Loucy (cell line): ENCODE data around the gene ETS1.

ENCODE experiments used
- H2AFZ ChIP-seq: fragments of 200-600 bp; sonication (generic); 2 replicates; pipeline ENCODE4 v1.6.0; 2016; ENCODE audit warnings: antibody characterized with exemption, mild to moderate bottlenecking, low read length, moderate library complexity
- H3F3A ChIP-seq: fragments of 200-600 bp; 2 replicates; pipeline ENCODE4 v1.6.0; 2016; ENCODE audit warnings: antibody characterized with exemption, low read depth, mild to moderate bottlenecking
- H3K27me3 ChIP-seq: fragments of 200-600 bp; sonication (generic); 2 replicates; pipeline ENCODE4 v1.6.1; 2014; ENCODE audit warnings: low read length, mild to moderate bottlenecking; ENCODE audit not compliant: insufficient read depth, poor library complexity, severe bottlenecking
- H3K36me3 ChIP-seq: fragments of 200-600 bp; sonication (generic); 2 replicates; pipeline ENCODE4 v1.6.1; 2016; ENCODE audit warnings: low read length; ENCODE audit not compliant: insufficient read depth
- H3K4me1 ChIP-seq: fragments of 200-600 bp; sonication (generic); 2 replicates; pipeline ENCODE4 v1.5.1; 2014; ENCODE audit warnings: low read length, mild to moderate bottlenecking; ENCODE audit not compliant: insufficient read depth, poor library complexity, severe bottlenecking
- H3K4me2 ChIP-seq: fragments of 200-600 bp; sonication (generic); 2 replicates; pipeline ENCODE4 v1.6.0; 2014; ENCODE audit warnings: antibody characterized with exemption, low read length, low read depth, mild to moderate bottlenecking; ENCODE audit not compliant: poor library complexity, severe bottlenecking
- H3K4me3 ChIP-seq: fragments of 200-600 bp; sonication (generic); 2 replicates; pipeline ENCODE4 v1.5.1; 2014; ENCODE audit warnings: low read length, mild to moderate bottlenecking, mixed read lengths; ENCODE audit not compliant: poor library complexity, severe bottlenecking
- H3K79me2 ChIP-seq: fragments of 200-600 bp; sonication (generic); 2 replicates; pipeline ENCODE4 v1.6.1; 2014; ENCODE audit warnings: low read length; ENCODE audit not compliant: insufficient read depth
- H3K9ac ChIP-seq: fragments of 200-600 bp; sonication (generic); 2 replicates; pipeline ENCODE4 v1.6.0; 2014; ENCODE audit warnings: mild to moderate bottlenecking, low read depth, low read length, moderate library complexity; ENCODE audit not compliant: poor library complexity, severe bottlenecking
- H3K9me2 ChIP-seq: fragments of 200-600 bp; sonication (generic); replicated peaks from 2 replicates; pipeline ENCODE4 v1.6.1; 2016; ENCODE audit warnings: low read depth, low read length, mixed read lengths
- H3K9me3 ChIP-seq: fragments of 200-600 bp; sonication (generic); 2 replicates; pipeline ENCODE4 v1.6.1; 2014; ENCODE audit warnings: mild to moderate bottlenecking, antibody characterized with exemption, low read length, low read depth; ENCODE audit not compliant: insufficient read depth
- H4K20me1 ChIP-seq: fragments of 200-600 bp; sonication (generic); 2 replicates; pipeline ENCODE4 v1.6.0; 2014; ENCODE audit warnings: antibody characterized with exemption, low read length, mild to moderate bottlenecking; ENCODE audit not compliant: insufficient read depth, poor library complexity, severe bottlenecking
- EZH2phosphoT487 ChIP-seq: fragments of 200-600 bp; IDR thresholded peaks from 2 replicates; pipeline ENCODE4 v1.6.1; 2018; ENCODE audit warnings: antibody characterized with exemption, mild to moderate bottlenecking, moderate library complexity, borderline replicate concordance
- TF ChIP-seq, protein P1 (sequence below): fragments of 200-600 bp; sonication (generic); conservative IDR thresholded peaks from 2 replicates; pipeline ENCODE4 v1.5.1; 2014; ENCODE audit warnings: mild to moderate bottlenecking, antibody characterized with exemption, low read length

ETS1 gene

DNA sequence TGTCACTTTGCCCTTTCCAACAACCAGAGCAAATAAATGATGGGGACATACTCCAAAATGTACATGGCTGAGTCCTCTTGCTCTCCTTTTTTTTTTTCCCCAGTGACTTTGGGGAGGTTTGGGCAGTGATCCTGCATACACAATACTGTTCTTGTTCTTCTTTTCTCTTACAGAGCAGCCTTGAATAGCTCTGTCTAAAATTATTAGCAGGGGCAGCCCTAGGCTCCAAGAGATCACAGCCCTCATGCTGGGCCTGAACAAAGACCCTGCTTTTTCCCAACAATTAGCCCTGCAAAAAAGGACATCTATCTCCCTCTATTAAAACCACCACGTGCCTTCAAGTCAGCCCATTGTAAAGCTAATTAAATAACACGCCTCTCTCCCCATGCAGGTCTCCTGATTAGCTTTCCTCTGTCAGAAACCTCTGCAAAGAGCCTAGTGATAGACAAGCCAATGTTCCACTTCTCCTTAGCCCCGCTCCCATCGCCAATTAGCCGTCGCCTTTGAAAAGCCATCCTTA is 54.7 kb downstream of the ETS1 start:
- Histone ChIP-seq H3K4me1 (peaks cover 27% of the 10 kb centered on the region), H2AFZ (no peak overlapping the region), H3K79me2 (no peaks in the 10 kb centered on the region), H3K4me3 (no peak overlapping the region), H3F3A (no peaks in the 10 kb centered on the region), H3K9me2 (no peaks in the 10 kb centered on the region), H4K20me1 (no peaks in the 10 kb centered on the region), H3K36me3 (no peaks in the 10 kb centered on the region), H3K27me3 (no peaks in the 10 kb centered on the region), H3K9ac (no peak overlapping the region), H3K9me3 (no peaks in the 10 kb centered on the region), H3K4me2 (no peak overlapping the region)
- TF ChIP-seq EZH2phosphoT487, result no peak
- TF ChIP-seq, protein P1, sequence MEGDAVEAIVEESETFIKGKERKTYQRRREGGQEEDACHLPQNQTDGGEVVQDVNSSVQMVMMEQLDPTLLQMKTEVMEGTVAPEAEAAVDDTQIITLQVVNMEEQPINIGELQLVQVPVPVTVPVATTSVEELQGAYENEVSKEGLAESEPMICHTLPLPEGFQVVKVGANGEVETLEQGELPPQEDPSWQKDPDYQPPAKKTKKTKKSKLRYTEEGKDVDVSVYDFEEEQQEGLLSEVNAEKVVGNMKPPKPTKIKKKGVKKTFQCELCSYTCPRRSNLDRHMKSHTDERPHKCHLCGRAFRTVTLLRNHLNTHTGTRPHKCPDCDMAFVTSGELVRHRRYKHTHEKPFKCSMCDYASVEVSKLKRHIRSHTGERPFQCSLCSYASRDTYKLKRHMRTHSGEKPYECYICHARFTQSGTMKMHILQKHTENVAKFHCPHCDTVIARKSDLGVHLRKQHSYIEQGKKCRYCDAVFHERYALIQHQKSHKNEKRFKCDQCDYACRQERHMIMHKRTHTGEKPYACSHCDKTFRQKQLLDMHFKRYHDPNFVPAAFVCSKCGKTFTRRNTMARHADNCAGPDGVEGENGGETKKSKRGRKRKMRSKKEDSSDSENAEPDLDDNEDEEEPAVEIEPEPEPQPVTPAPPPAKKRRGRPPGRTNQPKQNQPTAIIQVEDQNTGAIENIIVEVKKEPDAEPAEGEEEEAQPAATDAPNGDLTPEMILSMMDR, result no peak

DNA sequence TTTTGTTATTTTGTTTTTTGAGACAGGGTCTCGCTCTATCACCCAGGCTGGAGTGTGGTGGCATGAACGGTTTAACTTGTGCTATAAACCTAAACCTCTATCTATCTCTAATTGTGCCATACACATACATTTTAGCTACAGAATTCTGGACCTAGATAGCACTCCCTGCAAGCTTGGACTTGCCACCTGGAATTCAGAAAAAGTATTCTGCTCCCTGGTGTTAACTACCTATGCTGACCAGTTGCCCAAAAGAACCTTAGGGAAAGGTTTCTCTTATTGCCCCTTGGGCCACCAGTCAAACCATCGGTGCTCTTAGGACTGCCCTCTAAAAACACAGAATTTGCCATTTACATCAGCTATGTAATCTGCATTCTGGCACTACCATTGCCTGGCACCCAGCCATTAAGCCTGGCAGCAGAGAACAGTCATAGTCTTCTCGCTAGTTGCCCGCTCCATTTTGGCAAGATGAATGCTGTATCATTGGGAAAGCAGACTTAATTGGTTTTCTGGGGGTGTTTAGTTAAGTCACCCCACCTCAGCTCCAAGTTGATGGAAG is 55.3 kb downstream of the ETS1 start:
- TF ChIP-seq, protein P1, result no peak
- no peak for TF ChIP-seq EZH2phosphoT487
- Histone ChIP-seq H3K79me2 (no peaks in the 10 kb centered on the region), H3K36me3 (no peaks in the 10 kb centered on the region), H3K9me3 (no peaks in the 10 kb centered on the region), H3K4me3 (no peak overlapping the region), H3K4me2 (no peak overlapping the region), H3K9ac (no peak overlapping the region), H4K20me1 (no peaks in the 10 kb centered on the region), H3K9me2 (no peaks in the 10 kb centered on the region), H3K27me3 (no peaks in the 10 kb centered on the region), H3F3A (no peaks in the 10 kb centered on the region), H2AFZ (no peak overlapping the region), H3K4me1 (peaks cover 33% of the 10 kb centered on the region)

DNA sequence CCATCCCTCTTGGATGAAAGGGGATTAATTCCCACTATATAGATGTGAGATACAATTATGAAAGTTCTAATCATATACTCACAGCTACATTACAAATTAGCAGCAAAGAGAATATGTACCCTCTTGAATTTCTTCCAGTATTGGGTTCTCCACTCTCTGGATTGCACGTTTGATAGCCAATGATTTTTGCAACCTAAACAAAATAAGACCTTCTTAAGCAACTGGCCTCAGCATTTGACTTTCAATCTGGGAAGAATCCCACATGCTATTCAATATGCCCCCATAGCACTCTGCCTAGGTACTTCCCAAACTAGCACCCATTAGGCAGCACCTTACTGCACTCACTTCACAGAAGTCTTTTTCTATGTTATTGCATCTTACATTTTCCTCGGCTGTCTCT is 55.8 kb downstream of the ETS1 start:
- Histone ChIP-seq H3K79me2 (no peaks in the 10 kb centered on the region), H2AFZ (no peak overlapping the region), H3K9ac (no peak overlapping the region), H3K4me1 (peaks cover 38% of the 10 kb centered on the region), H4K20me1 (no peaks in the 10 kb centered on the region), H3K9me3 (no peaks in the 10 kb centered on the region), H3K4me2 (no peak overlapping the region), H3F3A (no peaks in the 10 kb centered on the region), H3K36me3 (no peaks in the 10 kb centered on the region), H3K9me2 (no peaks in the 10 kb centered on the region), H3K4me3 (no peak overlapping the region), H3K27me3 (no peaks in the 10 kb centered on the region)
- no peak for TF ChIP-seq EZH2phosphoT487
- TF ChIP-seq, protein P1, result no peak
